ENCODE measurements around the gene RAMP3.

- no peak for TF ChIP-seq POLR2AphosphoS5 (IDR thresholded peaks at IDR 0.05; ENCODE audit: low read depth, low read length)
- no peak for TF ChIP-seq REST (IDR thresholded peaks at IDR 0.05; ENCODE audit: insufficient read depth in 1 of 2, low read depth in 2 of 2, low read length in 2 of 2)
These were observed 45.9 kb downstream of the RAMP3 start for GRCh38 chr7:45203459-45203858.

Measured in PFSK-1 (cell line).